ENCODE measurements around the gene CCDC91. TPM values are rescaled to one million over a fixed set of nuclear protein-coding genes. Genes with fewer than 3 reads are reported as not detected.

The CCDC91 gene
- total and polyA plus RNA-seq, 9 of the 15 experiments (the other 6 are each of a cell fraction or from before 2014, with no cell fraction given) = 10.1 to 31.1 (median 26.3) TPM

- TF ChIP-seq MTF1 (CRISPR knock-in tag; IDR thresholded peaks at IDR 0.05; ENCODE audit: borderline replicate concordance) = no peak
- no peak for TF ChIP-seq E2F8 (IDR thresholded peaks at IDR 0.05; ENCODE audit: low read depth, partially characterized antibody)
- no peak for TF ChIP-seq ZC3H11A (IDR thresholded peaks at IDR 0.05; ENCODE audit: low read depth, low read length)
- TF ChIP-seq ILK (tag; IDR thresholded peaks at IDR 0.05; ENCODE audit: borderline replicate concordance, low read depth) = no peak
- no peak for TF ChIP-seq POLR2B (IDR thresholded peaks at IDR 0.05; ENCODE audit: low read depth, partially characterized antibody)
- TF ChIP-seq JUND (IDR thresholded peaks at IDR 0.05; ENCODE audit: borderline replicate concordance, low read depth, low read length) = no peak
- TF ChIP-seq JUND (tag; IDR thresholded peaks at IDR 0.05; ENCODE audit: borderline replicate concordance, low read depth, low read length) = no peak
- TF ChIP-seq ZNF232 (CRISPR knock-in tag; IDR thresholded peaks at IDR 0.05) = no peak
- no peak for TF ChIP-seq TCF3 (CRISPR knock-in tag; IDR thresholded peaks at IDR 0.05)
- no peak for TF ChIP-seq ARID3B (CRISPR knock-in tag; IDR thresholded peaks at IDR 0.05; ENCODE audit: borderline replicate concordance)
- TF ChIP-seq PKNOX1 (IDR thresholded peaks at IDR 0.05) = no peak
- no peak for TF ChIP-seq ILF3 (IDR thresholded peaks at IDR 0.05; ENCODE audit: borderline replicate concordance)
- no peak for TF ChIP-seq SNRNP70 (optimal IDR thresholded peaks at IDR 0.05; ENCODE audit: low read depth, low read length)
- TF ChIP-seq ETV1 (tag; conservative IDR thresholded peaks at IDR 0.05; ENCODE audit: low read depth) = no peak
- TF ChIP-seq FOXA1 (IDR thresholded peaks at IDR 0.05; ENCODE audit: borderline replicate concordance) = no peak
- peak; percentile 32; the same call in 1 of the 2 replicates for TF ChIP-seq MYC (IDR thresholded peaks at IDR 0.05; ENCODE audit: low read depth, low read length)
- TF ChIP-seq MYC (CRISPR knock-in tag; IDR thresholded peaks at IDR 0.05; ENCODE audit: borderline replicate concordance, low read depth) = no peak
- TF ChIP-seq USF1 (CRISPR knock-in tag; IDR thresholded peaks at IDR 0.05) = no peak
- no peak for TF ChIP-seq ZNF644 (tag; IDR thresholded peaks at IDR 0.05; ENCODE audit: low read depth)
- no peak for TF ChIP-seq CTBP1 (IDR thresholded peaks at IDR 0.05; ENCODE audit: borderline replicate concordance)
- no peak for TF ChIP-seq BRD4 (IDR thresholded peaks at IDR 0.05)
- TF ChIP-seq ZNF766 (CRISPR knock-in tag; conservative IDR thresholded peaks at IDR 0.05) = no peak
Observed at GRCh38 chr12:28543021-28543890, 353.0 kb downstream of the CCDC91 start (continued).
